GM21786 (cell line): Measurements from ENCODE around the gene MUC20.
"Not testable (repeated sequence)": the region's sequence is repeated elsewhere in the genome, so short reads cannot be mapped to it uniquely, and the experiment has no call there.

Source experiments
- ATAC-seq: cut with Tn5 transposase; IDR thresholded peaks from one replicate; pipeline ENCODE4 v1.9.1; 2021; ENCODE audit not compliant: unreplicated experiment

The MUC20 gene

DNA sequence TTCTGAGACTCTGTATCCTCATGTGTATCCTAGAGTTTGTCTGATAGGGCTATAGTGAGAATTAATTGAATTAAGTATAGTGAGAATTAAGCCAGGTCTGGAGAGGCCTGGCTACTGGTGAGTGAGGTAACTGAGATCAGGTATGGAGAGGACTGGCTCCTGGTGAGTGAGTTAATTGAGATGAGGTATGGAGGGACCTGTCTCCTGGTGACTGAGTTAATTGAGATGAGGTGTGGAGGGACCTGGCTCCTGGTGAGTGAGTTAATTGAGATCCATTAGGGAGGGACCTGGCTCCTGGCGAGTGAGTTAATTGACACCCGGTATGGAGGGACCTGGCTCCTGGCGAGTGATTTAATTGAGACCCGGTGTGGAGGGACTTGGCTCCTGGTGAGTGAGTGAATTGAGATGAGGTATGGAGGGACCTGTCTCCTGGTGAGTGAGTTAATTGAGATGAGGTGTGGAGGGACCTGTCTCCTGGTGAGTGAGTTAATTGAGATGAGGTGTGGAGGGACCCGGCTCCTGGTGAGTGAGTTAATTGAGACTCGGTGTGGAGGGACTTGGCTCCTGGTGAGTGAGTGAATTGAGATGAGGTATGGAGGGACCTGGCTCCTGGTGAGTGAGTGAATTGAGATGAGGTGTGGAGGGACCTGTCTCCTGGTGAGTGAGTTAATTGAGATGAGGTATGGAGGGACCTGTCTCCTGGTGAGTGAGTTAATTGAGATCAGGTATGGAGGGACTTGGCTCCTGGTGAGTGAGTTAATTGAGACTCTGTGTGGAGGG, 10.5 kb upstream of the MUC20 start:
- not testable (repeated sequence) for ATAC-seq

DNA sequence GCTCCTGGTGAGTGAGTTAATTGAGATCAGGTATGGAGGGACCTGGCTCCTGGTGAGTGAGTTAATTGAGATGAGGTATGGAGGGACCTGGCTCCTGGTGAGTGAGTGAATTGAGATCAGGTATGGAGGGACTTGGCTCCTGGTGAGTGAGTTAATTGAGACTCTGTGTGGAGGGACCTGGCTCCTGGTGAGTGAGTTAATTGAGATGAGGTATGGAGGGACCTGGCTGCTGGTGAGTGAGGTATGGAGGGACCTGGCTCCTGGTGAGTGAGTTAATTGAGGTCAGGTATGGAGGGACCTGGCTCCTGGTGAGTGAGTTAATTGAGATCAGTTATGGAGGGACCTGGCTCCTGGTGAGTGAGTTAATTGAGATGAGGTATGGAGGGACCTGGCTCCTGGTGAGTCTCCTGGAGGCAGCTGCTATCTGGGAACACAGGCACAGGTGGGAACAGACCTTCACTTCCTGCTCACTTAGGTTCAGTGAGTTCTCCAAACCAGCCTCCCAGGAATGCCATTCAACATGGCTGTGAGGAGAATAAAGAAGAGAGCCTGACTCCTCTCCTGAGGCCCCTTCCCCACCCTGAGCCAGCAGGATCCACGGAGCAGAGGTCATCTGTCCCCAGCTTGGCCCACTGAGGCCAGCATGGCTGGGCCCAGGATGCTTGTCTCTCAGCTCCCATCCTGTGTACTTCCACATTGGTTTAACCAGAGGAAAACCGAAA, 9.5 kb upstream of the MUC20 start:
- ATAC-seq, result not testable (repeated sequence)

DNA sequence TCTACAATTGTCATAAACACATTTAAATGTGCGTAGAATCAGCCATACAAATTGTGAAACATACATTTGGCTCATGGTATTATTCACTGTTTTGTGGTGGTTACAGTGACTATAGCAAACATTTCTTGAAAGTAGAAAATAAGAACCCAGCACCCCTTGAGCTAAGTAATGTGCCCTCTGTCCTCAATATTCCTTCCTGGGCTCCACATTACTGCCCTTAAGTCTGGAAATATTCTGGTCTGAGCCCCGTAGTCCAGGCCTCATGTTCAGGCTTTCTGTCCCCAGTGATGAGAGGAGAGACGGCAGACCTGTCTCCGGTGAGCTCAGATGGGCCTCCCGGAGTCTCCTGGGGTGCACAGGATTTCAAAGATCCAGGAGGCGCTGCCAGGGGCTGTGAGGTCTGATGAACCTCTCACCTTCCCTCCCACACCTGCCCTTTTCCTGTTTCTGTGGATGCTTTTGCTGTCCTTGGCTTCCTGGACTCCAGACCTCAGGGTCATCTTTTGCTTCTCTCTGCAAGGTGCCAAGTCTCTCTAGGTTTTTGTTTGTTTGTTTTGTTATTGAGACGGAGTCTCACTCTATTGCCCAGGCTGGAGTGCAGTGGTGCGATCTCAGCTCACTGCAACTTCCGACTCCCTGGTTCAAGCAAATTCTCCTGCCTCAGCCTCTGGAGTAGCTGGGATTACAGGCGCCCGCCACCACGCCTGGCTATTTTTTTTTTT, 8.8 kb upstream of the MUC20 start:
- ATAC-seq, result no peak

DNA sequence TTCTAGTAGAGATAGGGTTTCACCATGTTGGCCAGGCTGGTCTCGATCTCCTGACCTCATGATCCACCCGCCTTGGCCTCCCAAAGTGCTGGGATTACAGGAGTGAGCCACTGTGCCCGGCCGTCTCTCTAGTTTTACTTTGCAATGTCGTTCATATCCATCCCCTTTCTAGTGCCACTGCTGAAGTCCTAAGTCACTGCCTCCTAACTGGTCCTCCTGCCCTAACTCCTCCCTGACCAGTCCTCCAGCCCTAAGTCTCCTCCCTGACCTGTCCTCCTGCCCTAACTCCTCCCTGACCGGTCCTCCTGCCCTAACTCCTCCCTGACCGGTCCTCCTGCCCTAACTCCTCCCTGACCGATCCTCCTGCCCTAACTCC, 8.3 kb upstream of the MUC20 start:
- ATAC-seq, result not testable (repeated sequence)

DNA sequence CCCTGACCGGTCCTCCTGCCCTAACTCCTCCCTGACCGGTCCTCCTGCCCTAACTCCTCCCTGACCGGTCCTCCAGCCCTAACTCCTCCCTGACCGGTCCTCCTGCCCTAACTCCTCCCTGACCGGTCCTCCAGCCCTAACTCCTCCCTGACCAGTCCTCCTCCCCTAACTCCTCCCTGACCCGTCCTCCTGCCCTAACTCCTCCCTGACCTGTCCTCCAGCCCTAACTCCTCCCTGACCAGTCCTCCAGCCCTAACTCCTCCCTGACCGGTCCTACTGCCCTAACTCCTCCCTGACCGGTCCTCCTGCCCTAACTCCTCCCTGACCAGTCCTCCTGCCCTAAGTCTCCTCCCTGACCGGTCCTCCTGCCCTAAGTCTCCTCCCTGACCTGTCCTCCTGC, 7.6 kb upstream of the MUC20 start:
- not testable (repeated sequence) for ATAC-seq

DNA sequence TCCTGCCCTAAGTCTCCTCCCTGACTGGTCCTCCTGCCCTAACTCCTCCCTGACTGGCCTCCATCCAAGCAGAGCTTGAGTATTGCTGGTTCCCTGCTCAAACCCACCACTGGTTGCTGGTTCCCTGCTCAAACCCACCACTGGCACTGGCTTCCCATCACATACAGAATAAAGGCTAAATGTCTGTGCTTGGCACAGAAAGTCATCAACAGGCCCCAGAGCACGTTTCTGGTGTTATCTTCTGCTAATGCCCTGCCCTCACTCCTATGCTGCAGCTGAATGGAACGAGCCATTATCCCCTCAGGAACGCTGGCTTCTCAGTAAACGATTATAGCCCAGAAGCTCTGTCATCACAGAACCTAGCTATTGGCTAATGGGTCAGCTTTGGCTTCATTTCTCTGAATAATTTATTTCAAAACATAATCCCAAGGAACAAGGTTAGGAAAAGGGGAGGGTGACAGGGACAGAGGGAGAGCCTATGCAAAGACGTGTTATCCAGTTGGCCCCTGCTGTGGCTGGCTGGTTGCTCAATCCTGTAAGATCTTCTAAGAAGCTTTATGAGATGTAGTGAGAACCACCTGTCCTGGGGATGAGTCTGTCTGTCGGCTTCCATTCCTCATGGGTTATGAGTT, 6.3 kb upstream of the MUC20 start:
- no peak for ATAC-seq

DNA sequence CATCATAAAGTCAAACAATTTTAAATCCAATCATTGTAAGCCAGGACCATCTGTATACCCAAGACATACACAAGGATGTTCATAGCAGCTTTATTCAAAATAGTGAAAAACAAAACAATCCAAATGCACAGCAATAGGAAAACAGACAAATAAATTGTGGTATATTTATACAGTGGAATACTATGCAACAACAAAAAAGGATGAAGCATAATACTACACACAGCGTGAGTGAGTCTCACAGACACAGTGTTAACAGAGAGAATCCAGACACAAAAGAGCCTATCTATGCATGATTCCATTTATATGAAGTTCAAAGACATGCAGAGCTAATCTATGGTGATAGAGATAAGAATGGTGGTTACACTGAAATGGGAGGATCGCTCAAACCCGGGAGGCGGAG, 5.6 kb upstream of the MUC20 start:
- ATAC-seq, result no peak

DNA sequence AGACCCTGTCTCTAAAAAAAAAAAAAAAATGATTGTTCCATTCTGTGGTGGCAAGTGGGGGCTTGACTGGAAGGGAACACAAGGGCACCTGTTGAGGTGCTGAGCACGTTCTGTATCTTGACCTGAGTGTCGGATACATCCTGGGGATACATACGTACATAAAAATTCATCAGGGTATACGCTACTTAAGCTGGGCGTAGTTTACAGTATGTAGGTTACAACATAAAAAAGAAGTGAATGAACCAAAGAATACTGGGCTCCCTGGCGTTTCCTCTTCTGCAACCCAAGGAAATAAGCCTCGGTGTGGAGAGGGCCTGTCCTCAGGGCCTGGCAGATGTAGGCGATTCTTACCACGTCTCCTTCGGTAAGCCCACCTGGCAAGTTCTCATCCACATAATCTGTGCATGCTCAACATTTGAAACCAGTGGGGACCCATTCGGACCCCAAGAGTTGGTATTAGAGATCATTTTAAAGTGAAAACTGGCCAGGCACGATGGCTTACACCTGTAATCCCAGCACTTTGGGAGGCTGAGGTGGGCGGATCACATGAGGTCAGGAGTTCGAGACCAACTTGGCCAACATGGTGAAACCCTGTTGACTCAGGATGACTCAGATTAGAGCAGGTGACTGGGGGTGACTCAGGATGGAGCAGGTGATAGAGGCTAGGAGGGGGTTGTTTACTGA, 5.1 kb upstream of the MUC20 start:
- no peak for ATAC-seq

DNA sequence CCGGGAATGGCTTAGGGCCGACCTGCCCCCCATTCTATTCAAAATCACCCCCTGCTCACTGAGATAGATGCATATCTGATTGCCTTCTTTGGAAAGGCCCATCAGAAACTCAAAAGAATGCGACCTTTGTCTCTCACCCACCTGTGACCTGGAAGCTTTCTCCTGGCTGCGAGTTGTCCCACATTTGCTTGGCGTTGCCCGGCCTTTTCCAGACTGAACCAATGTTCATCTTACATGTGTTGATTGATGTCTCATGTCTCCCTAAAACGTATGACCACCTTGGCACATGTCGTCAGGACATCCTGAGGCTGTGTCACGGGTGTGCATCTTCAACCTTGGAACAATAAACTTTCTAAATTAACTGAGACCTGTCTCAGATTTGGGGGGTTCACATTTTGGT, 3.4 kb upstream of the MUC20 start:
- ATAC-seq, result no peak

DNA sequence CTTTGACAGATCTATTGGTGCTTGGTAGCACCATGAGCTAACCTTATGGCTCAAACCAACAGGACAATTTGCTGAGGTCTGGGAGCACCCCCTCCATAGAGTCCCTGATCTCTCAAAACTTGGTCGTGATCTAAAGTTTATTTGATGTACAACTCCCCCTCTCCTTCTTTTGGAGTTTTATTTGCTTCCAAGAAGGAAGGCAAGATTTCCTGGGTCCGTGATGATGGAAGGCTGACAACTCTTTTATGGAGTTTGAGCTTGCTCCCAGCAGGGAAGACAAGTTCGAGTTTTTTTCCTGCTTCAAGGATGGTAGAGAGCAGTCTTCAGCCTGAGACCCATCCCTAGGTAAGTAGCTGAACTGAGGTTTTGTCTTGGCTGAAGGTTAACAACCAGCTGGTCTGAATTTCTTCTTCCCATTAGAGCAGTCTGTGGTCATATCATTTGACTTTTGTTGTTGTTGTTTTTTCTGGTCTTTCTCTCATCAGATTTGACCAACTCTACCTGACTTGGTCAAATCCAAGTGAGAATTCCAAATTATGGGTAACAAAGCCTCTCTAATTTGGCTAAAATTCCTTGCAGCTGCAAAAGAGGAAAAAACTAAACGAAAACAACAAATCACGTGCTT, 2.8 kb upstream of the MUC20 start:
- ATAC-seq, result no peak

DNA sequence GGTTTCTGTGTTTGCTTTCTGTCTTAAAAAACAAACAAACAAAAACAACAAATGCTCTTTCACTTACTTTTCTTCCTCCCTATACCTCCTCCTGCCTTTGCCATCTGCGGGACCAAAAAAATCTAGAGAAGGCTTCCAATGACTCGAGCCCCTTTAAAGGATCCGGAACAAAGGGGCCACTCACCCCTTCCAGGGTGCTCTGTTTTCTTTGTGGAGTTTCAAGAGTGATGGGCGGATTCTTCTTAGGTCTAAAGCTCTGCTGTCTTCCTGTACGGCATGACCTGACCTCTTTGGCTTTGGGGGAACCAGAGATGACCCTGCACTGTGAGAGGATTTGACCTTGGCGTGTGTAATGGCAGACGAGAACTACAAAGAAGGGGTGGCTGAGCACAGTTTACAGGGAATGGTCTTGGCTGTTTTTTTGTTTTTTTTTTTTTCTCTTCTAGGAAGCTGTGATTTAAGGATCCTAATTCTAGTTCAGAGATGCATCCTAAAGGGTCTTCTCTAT, 2.2 kb upstream of the MUC20 start:
- no peak for ATAC-seq

DNA sequence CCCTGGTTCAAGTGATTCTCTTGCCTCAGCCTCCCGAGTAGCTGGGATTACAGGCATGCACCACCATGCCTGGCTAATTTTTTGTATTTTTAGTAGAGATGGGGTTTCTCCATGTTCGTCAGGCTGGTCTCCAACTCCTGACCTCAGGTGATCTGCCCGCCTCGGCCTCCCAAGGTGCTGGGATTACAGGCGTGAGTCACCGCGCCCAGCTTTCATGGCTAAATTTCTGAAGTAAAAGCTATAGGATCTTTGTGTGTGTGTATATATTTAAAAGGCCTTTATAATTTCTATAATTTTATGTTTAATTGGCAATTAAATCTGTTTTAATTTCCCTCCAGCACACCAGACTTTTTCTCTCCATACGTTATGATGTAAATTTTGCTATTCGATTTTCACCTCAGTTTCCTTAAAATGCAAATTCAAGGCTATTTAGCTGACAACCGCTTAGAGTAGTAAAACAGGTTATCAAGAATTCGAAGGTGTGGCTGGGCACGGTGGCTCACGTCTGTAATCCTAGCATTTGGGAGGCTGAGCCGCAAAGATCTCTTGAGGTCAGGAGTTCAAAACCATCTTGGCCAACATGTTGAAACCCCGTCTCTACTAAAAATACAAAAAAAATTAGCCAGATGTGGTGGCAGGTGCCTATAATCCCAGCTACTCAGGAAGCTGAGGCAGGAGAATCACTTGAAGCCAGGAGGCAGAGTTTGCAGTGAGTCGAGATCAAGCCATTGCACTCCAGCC, 1.1 kb upstream of the MUC20 start:
- ATAC-seq, result not testable (repeated sequence)

DNA sequence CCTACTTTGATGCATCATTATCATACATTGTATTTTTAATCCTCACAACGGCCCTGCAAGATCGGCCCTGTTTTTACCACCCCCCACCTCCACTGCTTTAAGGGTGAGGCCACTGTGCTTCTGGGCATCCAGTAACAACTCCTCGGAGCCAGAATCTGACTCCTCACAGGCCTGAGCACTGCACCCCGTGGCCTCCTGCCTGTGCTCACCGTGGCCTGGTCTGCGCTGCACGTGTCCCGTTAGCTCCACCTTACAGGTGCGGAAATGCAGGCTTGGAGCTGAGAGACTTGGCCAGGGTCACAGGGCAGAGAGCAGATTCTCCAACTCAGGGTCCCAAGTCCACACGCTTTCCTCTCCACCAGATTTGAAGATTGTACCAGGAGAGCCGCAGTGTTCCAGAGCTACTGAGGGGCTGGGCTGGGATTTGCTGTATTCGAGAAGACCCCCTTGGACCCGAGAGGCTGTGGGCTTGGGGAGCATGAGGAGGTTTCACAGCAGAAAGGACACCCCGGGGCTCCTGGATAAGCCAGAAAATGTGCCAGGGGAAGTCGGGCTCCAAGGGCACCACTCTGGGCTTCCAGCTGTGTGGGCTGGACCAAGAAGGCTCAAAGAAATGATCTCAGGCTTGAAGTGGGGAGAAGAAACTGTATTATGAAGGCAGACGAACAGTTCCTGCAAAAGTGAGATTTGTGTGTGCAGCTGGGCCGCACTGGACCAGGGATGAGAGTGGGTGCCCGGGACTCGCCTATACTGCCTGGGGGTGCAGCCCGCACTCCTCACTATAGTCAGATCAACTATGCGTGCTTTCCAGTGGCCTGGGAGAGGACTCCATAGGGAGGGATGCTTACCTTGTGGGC, 1.6 kb downstream of the MUC20 start:
- not testable (repeated sequence) for ATAC-seq

DNA sequence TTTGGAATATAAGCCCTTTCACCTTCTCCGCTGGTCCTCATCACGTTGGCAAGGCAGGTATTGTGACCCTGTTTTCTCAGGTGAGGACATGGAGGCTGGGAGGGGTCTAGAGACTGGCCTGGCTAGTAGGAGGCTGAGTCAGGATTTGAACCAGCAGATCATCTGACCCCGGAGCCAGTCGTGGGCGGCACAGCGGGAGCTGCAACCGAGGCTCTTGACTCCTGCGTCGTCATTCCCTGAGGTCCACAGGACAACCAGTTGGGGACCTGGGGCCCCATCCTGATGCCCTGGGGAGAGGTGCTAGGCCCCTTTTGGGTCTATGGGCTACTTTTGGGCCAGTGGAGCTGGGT, 2.2 kb downstream of the MUC20 start:
- not testable (repeated sequence) for ATAC-seq

DNA sequence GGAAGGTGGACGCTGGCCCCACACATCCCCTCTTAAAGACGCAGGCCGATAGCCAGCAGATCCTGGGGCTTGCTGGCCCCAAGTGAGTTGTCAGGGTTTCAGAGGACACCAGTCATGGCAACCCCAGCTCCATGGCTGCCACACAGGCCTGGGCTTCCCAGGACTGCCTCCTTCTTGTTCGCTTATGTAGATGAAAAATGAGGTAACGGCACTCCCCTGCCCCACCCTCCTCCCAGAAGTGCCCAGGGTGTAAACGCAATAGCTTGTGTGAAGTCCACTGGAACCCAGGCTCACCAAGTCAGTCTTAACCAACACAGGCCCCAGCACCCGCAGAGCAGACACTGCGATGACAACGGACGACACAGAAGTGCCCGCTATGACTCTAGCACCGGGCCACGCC, 3.6 kb downstream of the MUC20 start:
- ATAC-seq, result not testable (repeated sequence)

DNA sequence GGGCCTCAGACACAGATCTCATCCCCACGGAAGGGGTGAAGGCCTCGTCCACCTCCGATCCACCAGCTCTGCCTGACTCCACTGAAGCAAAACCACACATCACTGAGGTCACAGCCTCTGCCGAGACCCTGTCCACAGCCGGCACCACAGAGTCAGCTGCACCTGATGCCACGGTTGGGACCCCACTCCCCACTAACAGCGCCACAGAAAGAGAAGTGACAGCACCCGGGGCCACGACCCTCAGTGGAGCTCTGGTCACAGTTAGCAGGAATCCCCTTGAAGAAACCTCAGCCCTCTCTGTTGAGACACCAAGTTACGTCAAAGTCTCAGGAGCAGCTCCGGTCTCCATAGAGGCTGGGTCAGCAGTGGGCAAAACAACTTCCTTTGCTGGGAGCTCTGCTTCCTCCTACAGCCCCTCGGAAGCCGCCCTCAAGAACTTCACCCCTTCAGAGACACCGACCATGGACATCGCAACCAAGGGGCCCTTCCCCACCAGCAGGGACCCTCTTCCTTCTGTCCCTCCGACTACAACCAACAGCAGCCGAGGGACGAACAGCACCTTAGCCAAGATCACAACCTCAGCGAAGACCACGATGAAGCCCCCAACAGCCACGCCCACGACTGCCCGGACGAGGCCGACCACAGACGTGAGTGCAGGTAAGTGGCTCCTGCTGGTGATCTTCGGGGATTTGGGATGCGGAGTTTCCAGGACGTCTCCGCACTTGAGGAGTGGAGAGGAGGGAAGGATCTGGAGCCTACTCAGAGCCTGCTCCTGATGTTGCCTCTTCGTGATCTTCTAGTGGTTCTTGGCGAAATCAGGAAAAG, 5.3 kb downstream of the MUC20 start:
- ATAC-seq, result not testable (repeated sequence)

DNA sequence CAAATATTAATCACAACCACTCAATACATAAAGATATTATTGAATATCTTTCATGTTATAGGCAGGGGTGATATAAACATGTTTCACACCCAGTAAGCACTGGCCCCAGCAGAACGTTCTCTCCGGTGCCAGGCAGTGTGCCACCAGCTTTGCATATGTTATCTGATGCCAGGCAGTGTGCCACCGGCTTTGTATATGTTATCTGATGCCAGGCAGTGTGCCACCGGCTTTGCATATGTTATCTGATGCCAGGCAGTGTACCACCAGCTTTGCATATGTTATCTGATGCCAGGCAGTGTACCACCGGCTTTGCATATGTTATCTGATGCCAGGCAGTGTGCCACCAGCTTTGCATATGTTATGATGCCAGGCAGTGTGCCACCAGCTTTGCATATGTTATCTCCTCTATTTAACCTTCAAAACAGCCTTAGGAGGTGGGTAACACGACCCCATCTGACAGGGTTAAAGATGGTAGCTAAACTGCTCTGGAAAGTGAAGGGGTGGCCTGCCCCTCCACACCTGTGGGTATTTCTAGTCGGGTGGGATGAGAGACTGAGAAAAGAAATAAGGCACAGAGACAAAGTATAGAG, 6.9 kb downstream of the MUC20 start:
- ATAC-seq, result no peak
